HG03045 (cell line): ENCODE data around the gene AKIRIN1.
"Not testable (repeated sequence)": the region's sequence is repeated elsewhere in the genome, so short reads cannot be mapped to it uniquely, and the experiment has no call there.

ENCODE experiments used
- ATAC-seq: cut with Tn5 transposase; IDR thresholded peaks from one replicate; pipeline ENCODE4 v1.9.1; 2021; ENCODE audit warnings: mild to moderate bottlenecking, moderate library complexity; ENCODE audit not compliant: unreplicated experiment

The AKIRIN1 gene

GRCh38 chr1:38992412-38993111 lies 1.5 kb downstream of the AKIRIN1 start:
- ATAC-seq: no peak

- no peak for ATAC-seq
Measured at GRCh38 chr1:38994196-38994595, 3.1 kb downstream of the AKIRIN1 start.

DNA sequence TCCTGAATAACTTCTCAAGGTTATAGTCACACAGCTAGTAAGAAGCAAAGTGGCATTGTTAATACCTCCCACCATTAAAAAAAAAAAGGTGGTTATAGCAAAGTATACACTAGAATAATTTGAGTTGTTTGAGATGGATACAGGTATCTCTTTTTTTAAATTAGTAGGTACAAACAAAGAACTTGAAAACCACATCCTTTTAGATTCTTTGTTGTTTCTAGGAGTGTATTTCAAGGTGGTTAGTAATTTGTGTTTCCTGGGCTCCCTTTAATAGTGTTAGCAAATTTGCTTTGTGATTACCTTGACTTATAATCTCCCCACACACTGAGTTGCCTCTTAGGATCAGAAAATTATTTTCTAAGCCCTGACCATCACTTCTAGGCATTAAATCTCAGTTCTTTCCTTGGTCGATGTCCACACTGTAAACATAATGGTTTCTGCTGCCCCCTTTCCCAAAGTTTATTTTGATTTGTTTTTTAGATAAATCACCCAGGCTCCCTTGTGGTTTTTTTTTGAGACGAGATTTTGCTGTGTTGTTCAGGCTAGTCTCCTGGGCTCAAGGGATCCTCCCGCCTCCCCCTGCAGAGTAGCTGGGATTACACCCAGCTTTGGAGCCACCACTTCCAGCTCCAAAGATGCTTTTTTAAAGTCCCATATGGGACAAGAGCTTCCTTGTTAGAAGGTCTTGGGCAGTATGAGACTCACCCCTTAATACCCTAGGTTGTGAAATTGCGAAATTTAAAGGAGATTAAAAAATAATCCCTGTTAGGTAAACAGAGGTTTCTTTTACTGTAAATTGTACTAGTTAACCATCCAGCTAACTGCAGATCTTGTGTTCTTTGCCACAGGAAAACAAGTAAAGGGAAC lies 6.2 kb downstream of the AKIRIN1 start:
- no peak for ATAC-seq

DNA sequence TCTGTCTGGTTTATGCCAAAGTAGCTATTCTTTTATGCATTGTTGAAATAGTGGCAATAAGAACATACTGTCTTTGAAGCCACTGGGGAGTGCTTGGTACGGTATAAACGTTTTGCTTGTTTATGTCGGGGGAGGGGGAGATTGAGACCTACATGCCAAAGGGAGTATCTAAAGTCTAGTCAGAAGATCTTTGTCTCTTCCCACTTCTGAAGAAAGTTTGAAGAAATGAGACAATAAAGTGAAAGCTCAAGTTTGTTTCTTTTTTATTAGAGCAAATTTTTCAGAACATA lies 6.8 kb downstream of the AKIRIN1 start:
- no peak for ATAC-seq

- no peak for ATAC-seq
Measured at GRCh38 chr1:39001516-39002421, 10.7 kb downstream of the AKIRIN1 start.

DNA sequence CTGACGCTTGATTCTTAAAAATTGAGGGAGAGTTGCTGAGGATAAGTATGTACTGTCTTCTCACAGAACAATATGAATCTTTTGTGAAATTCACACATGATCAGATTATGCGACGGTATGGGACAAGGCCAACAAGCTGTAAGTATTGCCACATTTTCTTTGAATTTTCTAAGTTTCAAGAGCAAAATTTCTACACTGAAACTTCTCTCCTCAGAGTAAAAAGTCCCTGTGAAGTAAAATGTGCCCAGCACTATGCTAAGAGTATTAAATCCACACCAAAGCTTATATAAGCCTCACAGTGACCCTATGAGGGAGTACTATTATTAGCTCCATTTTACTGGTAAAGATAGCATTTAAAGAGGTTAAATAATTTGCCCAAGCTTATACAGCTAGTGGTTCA lies 12.2 kb downstream of the AKIRIN1 start:
- no peak for ATAC-seq

- ATAC-seq: no peak
Measured at GRCh38 chr1:39003794-39004193, 12.7 kb downstream of the AKIRIN1 start.

- no peak for ATAC-seq
Measured at GRCh38 chr1:39006287-39006686, 15.2 kb downstream of the AKIRIN1 start.

DNA sequence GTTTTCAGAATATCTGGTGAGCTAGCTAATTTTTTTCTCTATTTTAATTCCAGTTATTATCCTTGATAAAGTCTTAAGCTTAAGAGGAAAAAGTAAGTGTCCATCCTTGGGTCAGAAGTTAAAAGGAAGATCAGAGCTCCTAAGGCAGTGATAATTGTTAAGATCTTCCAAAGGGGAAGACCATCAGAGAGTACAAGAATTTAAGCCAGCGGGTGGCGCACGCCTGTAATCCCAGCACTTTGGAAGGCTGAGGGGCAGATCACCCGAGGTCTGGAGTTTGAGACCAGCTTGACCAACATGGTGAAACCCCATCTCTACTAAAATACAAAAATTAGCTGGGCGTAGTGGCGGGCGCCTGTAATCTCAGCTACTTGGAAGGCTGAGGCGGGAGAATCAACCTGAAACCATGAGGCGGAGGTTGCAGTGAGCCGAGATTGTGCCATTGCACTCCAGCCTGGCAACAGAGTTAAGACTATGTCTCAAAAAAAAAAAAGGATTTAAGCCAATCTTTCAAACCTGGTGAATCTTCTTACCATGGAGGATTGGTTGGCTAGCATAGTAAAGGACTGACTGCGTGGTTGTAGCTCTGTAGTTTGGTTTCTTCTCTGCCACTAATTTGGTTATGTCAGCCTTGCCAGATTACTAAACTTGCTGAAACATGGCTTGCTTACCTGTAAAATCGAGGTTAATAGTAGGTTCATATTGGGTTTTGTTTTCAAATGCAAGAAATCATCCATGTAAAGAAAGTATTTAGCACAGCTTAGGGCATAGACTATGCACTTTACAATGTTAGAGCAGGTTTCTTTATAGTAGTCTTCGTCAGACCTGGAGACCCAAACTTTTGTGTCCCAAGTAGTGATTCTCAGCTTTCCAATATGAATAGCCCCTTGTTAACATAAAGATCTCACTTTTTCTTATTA lies 15.9 kb downstream of the AKIRIN1 start:
- no peak for ATAC-seq

GRCh38 chr1:39014956-39015355 lies 23.9 kb downstream of the AKIRIN1 start:
- ATAC-seq: not testable (repeated sequence)

- no peak for ATAC-seq
Measured at GRCh38 chr1:39016604-39017171, 25.6 kb downstream of the AKIRIN1 start.

DNA sequence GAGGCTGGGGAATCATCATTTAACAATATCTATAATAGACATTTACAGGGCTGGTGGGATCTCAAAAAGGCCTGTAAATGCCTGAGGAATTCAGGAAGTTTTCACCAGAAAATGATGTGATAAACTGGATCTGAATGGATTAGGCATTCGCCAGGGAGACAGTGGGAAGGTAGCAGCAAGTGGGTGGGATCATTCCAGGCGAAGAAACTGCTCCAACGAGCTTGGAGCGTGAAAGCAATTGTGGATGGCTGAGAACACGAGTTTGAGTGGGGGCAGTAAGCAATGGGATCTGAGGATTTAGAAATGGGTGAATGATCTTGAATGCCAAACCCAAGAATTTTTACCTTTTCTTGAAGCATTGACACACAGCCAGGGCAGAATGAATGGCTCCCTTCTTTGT lies 26.2 kb downstream of the AKIRIN1 start:
- no peak for ATAC-seq

GRCh38 chr1:39020494-39020893 lies 29.4 kb downstream of the AKIRIN1 start:
- not testable (repeated sequence) for ATAC-seq

DNA sequence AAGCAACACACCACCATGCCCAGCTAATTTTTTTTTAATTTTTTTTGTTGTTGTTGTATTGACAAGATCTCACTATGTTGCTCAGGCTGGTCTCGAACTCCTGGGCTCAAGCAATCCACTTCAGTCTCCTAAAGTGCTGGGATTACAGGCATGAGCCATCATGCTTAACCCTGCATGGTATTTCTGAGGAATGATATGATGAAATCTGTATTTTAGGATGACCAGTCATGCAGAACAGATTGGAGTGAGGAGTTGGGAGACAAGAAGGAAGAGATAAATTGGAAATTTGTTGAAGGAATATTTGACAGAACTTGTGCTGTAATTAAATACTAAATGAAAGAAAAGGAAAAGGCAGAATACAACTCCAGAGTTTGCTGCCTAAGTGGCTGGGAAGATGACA lies 30.4 kb downstream of the AKIRIN1 start:
- no peak for ATAC-seq

- no peak for ATAC-seq
Measured at GRCh38 chr1:39023140-39023539, 32.1 kb downstream of the AKIRIN1 start.

DNA sequence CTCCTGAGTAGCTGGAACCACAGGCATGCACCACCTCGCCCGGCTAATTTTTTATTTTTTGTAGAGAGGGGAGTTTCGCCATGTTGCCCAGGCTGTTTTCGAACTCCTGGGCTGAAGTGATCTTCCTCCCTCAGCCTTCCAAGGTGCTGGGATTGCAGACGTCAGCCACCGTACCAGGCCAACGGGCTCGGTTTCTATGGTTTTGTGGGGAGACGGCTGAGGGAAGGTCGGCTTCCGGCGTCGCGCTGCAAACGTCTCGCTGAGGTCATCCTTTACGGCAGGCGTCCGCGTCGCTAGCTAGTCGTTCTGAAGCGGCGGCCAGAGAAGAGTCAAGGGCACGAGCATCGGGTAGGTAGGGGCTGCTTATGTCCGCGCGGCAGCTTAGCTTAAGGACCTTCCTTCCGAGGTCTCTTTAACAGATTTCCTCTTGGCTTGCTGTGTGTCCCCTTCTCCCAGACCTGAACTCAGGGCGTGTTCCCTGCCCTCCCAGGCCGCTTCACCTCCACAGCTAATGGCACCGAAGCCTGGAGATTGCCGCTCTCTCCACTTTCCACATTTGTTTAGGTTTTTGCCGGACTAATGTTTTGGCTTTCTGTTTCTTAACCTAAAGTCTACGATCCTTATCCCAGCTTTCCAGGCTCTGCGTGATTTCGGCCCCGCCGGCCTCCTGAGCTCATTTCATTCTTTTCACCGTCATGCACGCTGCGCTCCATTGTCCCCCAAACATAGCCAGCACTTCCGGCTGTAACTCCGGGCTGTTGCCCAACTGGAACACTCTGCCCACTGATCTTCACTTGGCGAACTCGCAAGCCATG lies 35.2 kb downstream of the AKIRIN1 start, which contains the start of gene NDUFS5:
NDUFS5 (plus strand) TSS at position 300 of the 815 bp plus-strand sequence. CDS start 2,375 bp downstream, outside the sequence.
- ATAC-seq: peak; percentile 83

DNA sequence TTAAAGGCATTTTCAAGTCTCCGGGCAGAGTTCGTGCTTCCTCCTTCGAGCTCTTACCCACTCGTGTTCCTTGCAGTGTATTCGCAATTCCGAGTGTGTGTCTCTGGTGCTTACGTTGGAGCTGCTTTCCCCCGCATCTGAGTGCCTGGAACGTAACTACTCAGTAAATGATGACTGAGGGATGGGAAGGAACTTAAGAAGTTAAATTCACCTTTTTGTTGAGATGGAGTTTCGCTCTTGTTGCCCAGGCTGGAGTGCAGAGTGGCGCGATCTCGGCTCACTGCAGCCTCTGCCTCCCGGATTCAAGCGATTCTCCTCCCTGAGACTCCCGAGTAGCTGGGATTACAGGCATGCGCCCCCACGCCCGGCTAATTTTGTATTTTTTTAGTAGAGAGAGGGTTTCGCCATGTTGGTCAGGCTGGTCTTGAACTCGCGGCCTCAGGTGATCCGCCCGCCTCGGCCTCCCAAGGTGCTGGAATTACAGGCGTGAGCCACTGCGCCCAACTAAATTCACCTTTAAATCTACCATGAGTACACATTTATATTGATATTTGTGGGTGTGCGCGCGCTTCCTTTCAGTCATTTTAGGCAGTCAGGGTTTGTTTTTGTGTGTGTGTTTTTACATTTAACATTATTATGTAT lies 35.9 kb downstream of the AKIRIN1 start:
- no peak for ATAC-seq

GRCh38 chr1:39034114-39034654 lies 43.1 kb downstream of the AKIRIN1 start:
- no peak for ATAC-seq
